ENCODE data around the gene MYO16. TPM values are rescaled to one million over a fixed set of nuclear protein-coding genes. Genes with fewer than 3 reads are reported as not detected.

The MYO16 gene
- total RNA-seq, 1 experiment from 2014 or later = 0.19 TPM

DNA sequence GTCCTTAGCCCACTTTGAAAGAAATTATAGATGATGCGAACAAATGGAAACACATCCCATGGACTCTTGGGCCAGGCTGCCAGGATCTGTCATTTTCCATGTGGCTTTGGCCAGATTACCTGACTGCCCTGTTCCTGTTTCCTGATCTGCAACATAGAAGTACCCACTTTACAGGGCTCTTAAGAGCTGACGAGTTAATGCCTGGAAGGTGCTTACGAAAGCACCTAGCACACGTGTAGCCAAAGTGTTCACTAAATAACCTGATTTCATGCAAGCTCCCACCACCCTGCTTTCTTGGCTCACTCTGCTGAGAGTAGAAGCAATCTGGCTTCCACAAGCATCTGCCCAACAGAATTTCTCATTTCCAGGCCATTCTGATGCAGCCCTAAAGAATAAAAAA lies 575.2 kb downstream of the MYO16 start:
- Mint-ChIP-seq H3K9me3 (ENCODE audit: low read depth, unreplicated experiment) (no peaks in the 10 kb centered on the region), H3K4me1 (ENCODE audit: low read depth, unreplicated experiment) (no peaks in the 10 kb centered on the region), H3K27ac (ENCODE audit: unreplicated experiment) (no peak overlapping the region), H3K36me3 (ENCODE audit: insufficient read depth, unreplicated experiment) (no peaks in the 10 kb centered on the region), H3K4me3 (ENCODE audit: low read depth, unreplicated experiment) (no peak overlapping the region), H3K27me3 (ENCODE audit: unreplicated experiment) (no peaks in the 10 kb centered on the region)
- BruUV-seq (replicated peaks) = no TSS peak
- intact Hi-C loops (cut with micrococcal nuclease; ENCODE audit: unreplicated experiment) = no loop called here
- TF ChIP-seq, protein P1, sequence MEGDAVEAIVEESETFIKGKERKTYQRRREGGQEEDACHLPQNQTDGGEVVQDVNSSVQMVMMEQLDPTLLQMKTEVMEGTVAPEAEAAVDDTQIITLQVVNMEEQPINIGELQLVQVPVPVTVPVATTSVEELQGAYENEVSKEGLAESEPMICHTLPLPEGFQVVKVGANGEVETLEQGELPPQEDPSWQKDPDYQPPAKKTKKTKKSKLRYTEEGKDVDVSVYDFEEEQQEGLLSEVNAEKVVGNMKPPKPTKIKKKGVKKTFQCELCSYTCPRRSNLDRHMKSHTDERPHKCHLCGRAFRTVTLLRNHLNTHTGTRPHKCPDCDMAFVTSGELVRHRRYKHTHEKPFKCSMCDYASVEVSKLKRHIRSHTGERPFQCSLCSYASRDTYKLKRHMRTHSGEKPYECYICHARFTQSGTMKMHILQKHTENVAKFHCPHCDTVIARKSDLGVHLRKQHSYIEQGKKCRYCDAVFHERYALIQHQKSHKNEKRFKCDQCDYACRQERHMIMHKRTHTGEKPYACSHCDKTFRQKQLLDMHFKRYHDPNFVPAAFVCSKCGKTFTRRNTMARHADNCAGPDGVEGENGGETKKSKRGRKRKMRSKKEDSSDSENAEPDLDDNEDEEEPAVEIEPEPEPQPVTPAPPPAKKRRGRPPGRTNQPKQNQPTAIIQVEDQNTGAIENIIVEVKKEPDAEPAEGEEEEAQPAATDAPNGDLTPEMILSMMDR (IDR thresholded peaks at IDR 0.05; ENCODE audit: unreplicated experiment) = no peak
- DNase-seq = no peak
- CTCF ChIA-PET = no interaction called here

DNA sequence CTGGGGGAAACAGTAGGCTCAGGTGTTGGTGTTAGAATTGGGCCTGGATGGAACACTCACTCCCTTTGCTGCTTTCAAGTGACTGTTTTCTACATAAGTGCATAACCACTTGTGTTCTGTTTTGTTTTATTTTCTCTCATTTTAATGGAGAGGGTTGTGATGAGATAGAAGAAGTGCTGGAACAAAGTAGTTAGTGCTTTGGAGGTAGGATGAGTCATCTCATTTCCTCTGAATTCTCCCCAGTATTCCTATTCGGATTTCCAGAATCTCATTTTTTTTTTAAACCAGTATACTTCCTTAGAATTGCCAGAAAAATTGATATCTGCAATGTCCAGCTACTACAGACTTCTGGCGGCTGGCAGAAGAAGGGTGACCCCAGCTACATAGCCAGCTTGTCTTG lies 575.9 kb downstream of the MYO16 start:
- no peaks in the 10 kb centered on the region for H3K36me3 Mint-ChIP-seq (ENCODE audit: insufficient read depth, unreplicated experiment)
- no peaks in the 10 kb centered on the region for H3K9me3 Mint-ChIP-seq (ENCODE audit: low read depth, unreplicated experiment)
- no TSS peak for BruUV-seq (replicated peaks)
- intact Hi-C loops (cut with micrococcal nuclease; ENCODE audit: unreplicated experiment) = no loop called here
- no peaks in the 10 kb centered on the region for H3K27me3 Mint-ChIP-seq (ENCODE audit: unreplicated experiment)
- no peak overlapping the region for H3K27ac Mint-ChIP-seq (ENCODE audit: unreplicated experiment)
- no peak for DNase-seq
- H3K4me1 Mint-ChIP-seq (ENCODE audit: low read depth, unreplicated experiment) = no peaks in the 10 kb centered on the region
- TF ChIP-seq, protein P1 (IDR thresholded peaks at IDR 0.05; ENCODE audit: unreplicated experiment) = no peak
- CTCF ChIA-PET = no interaction called here
- no peak overlapping the region for H3K4me3 Mint-ChIP-seq (ENCODE audit: low read depth, unreplicated experiment)

GRCh38 chr13:109206616-109207015 lies 577.2 kb downstream of the MYO16 start:
- no peaks in the 10 kb centered on the region for H3K36me3 Mint-ChIP-seq (ENCODE audit: insufficient read depth, unreplicated experiment)
- no peaks in the 10 kb centered on the region for H3K4me1 Mint-ChIP-seq (ENCODE audit: low read depth, unreplicated experiment)
- intact Hi-C loops (cut with micrococcal nuclease; ENCODE audit: unreplicated experiment) = no loop called here
- BruUV-seq (replicated peaks) = no TSS peak
- TF ChIP-seq, protein P1 (IDR thresholded peaks at IDR 0.05; ENCODE audit: unreplicated experiment) = no peak
- CTCF ChIA-PET = no interaction called here
- H3K27me3 Mint-ChIP-seq (ENCODE audit: unreplicated experiment) = no peaks in the 10 kb centered on the region
- no peak for DNase-seq
- no peaks in the 10 kb centered on the region for H3K9me3 Mint-ChIP-seq (ENCODE audit: low read depth, unreplicated experiment)
- no peak overlapping the region for H3K27ac Mint-ChIP-seq (ENCODE audit: unreplicated experiment)
- H3K4me3 Mint-ChIP-seq (ENCODE audit: low read depth, unreplicated experiment) = no peak overlapping the region

DNA sequence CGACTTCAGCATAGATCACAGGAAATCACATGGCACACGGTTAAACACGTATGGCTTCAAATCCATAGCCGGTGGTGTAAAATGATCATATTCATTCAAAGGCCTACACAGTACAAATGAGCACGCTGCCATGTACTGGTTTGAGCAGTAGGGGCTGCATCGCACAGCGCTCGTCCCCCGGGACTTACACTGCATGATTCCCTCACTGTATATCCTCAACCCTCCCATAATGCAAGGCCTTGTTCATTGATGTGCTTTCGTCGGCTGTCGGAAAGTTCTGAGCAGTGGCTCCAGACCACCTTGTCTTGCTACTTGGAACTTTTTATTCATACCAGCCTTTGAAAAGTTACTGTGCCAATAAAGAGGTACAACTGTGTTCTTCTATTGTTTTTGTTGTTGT lies 578.2 kb downstream of the MYO16 start:
- Mint-ChIP-seq H3K4me3 (ENCODE audit: low read depth, unreplicated experiment) (no peak overlapping the region), H3K9me3 (ENCODE audit: low read depth, unreplicated experiment) (no peaks in the 10 kb centered on the region), H3K27me3 (ENCODE audit: unreplicated experiment) (no peaks in the 10 kb centered on the region), H3K27ac (ENCODE audit: unreplicated experiment) (no peak overlapping the region), H3K36me3 (ENCODE audit: insufficient read depth, unreplicated experiment) (no peaks in the 10 kb centered on the region), H3K4me1 (ENCODE audit: low read depth, unreplicated experiment) (no peaks in the 10 kb centered on the region)
- intact Hi-C loops (cut with micrococcal nuclease; ENCODE audit: unreplicated experiment) = no loop called here
- CTCF ChIA-PET = no interaction called here
- DNase-seq = no peak
- no TSS peak for BruUV-seq (replicated peaks)
- TF ChIP-seq, protein P1 (IDR thresholded peaks at IDR 0.05; ENCODE audit: unreplicated experiment) = no peak

- no TSS peak for BruUV-seq (replicated peaks)
- TF ChIP-seq, protein P1 (IDR thresholded peaks at IDR 0.05; ENCODE audit: unreplicated experiment) = no peak
- H3K36me3 Mint-ChIP-seq (ENCODE audit: insufficient read depth, unreplicated experiment) = no peaks in the 10 kb centered on the region
- no peaks in the 10 kb centered on the region for H3K9me3 Mint-ChIP-seq (ENCODE audit: low read depth, unreplicated experiment)
- no peak overlapping the region for H3K27ac Mint-ChIP-seq (ENCODE audit: unreplicated experiment)
- intact Hi-C loops (cut with micrococcal nuclease; ENCODE audit: unreplicated experiment) = no loop called here
- DNase-seq = no peak
- no peak overlapping the region for H3K4me3 Mint-ChIP-seq (ENCODE audit: low read depth, unreplicated experiment)
- no peaks in the 10 kb centered on the region for H3K4me1 Mint-ChIP-seq (ENCODE audit: low read depth, unreplicated experiment)
- no peaks in the 10 kb centered on the region for H3K27me3 Mint-ChIP-seq (ENCODE audit: unreplicated experiment)
- CTCF ChIA-PET = no interaction called here
These were observed 579.1 kb downstream of the MYO16 start for GRCh38 chr13:109208522-109208921.
